Kidney (tissue), 14 donors: ENCODE data around the gene CENPU. TPM values are rescaled to one million over a fixed set of nuclear protein-coding genes. Genes with fewer than 3 reads are reported as not detected.

Experiments used
- DNase-seq, 5 donors: peaks; one replicate each; pipeline ENCODE4 v3.0.0-alpha.2; 2013 to 2020
- FAIRE-seq: peaks from 2 replicates; lab custom pipeline; 2012; peaks lifted over from hg19 to GRCh38; lab: Jason Lieb, UNC
- H3K27ac ChIP-seq, 2 donors: one replicate each; pipeline ENCODE4 v1.7.0; 2013; ENCODE audit warnings: low read depth in 2 of 2, low read length in 2 of 2, inconsistent platforms in 1 of 2
- H3K27me3 ChIP-seq: one replicate; pipeline ENCODE4 v1.7.1; 2013; ENCODE audit warnings: low read length, inconsistent platforms; ENCODE audit not compliant: control insufficient read depth, insufficient read depth
- H3K36me3 ChIP-seq, 3 donors: one replicate each; pipeline versions ENCODE4 v1.7.0 to v1.7.1; 2013; ENCODE audit warnings: low read length in 3 of 3, control low read depth in 1 of 3, inconsistent platforms in 1 of 3; ENCODE audit not compliant: insufficient read depth in 3 of 3, control insufficient read depth in 2 of 3
- H3K4me1 ChIP-seq, 3 donors: one replicate each; pipeline versions ENCODE4 v1.7.0 to v1.7.1; 2013; ENCODE audit warnings: low read length in 3 of 3, inconsistent platforms in 1 of 3, low read depth in 1 of 3; ENCODE audit not compliant: control insufficient read depth in 2 of 3, insufficient read depth in 2 of 3
- H3K4me3 ChIP-seq, 3 donors: one replicate each; pipeline versions ENCODE4 v1.7.0 to v1.8.1; 2013; ENCODE audit warnings: low read length in 3 of 3, control low read depth in 1 of 3, inconsistent platforms in 1 of 3
- H3K9ac ChIP-seq, 3 donors: one replicate each; pipeline versions ENCODE4 v1.7.0 to v1.7.1; 2013; ENCODE audit warnings: low read length in 3 of 3, control low read depth in 1 of 3, inconsistent platforms in 1 of 3
- H3K9me3 ChIP-seq, 3 donors: one replicate each; pipeline versions ENCODE4 v1.7.0 to v1.7.1; 2013; ENCODE audit warnings: low read length in 3 of 3, control low read depth in 1 of 3, inconsistent platforms in 1 of 3; ENCODE audit not compliant: control insufficient read depth in 2 of 3, insufficient read depth in 1 of 3
- intact Hi-C: fragments of 100-400 bp; cut with DNase I; formaldehyde crosslinking; loops from one replicate; pipeline ENCODE4 v1.11.1; 2022
- polyA plus RNA-seq: library from polyadenylated mRNA; stranded (reverse); fragments of 350-450 nt; fragmentation: Illumina TruSeq; extraction: RNeasy Lipid Tissue Mini Kit (QIAGEN cat#74804); gene quantifications from one replicate; pipeline ENCODE4 v1.2.3, GENCODE V29; 2014; ENCODE audit warnings: low read depth, low replicate concordance; ENCODE audit not compliant: insufficient read depth
- total RNA-seq: library from RNA; stranded (reverse); fragmentation: NEBNext Ultra II Directional; extraction: Animal tissue kit (Norgen Biotek cat#: 25700); gene quantifications from one replicate; pipeline ENCODE4 v1.2.1, GENCODE V29; 2021
- TF ChIP-seq, protein P1 (sequence below): IDR thresholded peaks from 3 replicates; pipeline ENCODE4 v1.5.1; 2012; ENCODE audit warnings: mild to moderate bottlenecking, moderate library complexity, borderline replicate concordance; ENCODE audit not compliant: insufficient read depth; ENCODE audit errors: extremely low read depth
- donor health status: control.
- donor health status: control.
- donor health status: control.
- donor health status: control.
- donor health status: control.
- donor health status: DM: yes; HTN: yes; CAD: no.
- donor health status: Normal renal cell carcinoma (clear cell type).

CENPU gene
- total and polyA plus RNA-seq, 2 donors from 2014 or later = 2.2 to 2.5 TPM

DNA sequence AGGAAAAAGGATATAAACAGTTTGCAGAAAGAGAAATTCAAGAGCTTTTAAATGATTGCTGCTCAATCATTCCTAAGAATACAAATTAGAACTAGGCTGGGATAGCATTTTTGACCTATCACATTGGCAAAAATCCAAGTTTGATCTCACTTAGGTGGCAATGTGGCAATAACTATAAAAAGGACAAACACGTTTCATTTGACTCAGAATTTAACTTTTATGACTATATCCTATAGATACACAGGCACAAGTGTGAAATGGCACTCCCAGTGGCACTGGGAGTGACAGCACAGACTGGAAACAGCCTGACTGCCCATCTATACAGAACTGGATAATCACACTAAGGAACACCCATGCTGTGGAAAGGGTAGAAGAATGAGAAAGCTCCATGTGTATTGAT lies 11.1 kb downstream of the CENPU start:
- intact Hi-C loops = no loop called here
- H3K9me3 ChIP-seq = no peaks in the 10 kb centered on the region
- FAIRE-seq (no peak), DNase-seq (no peak)
- no peak overlapping the region for H3K27ac ChIP-seq
- H3K4me1 ChIP-seq = no peaks in the 10 kb centered on the region
- no peak overlapping the region for H3K9ac ChIP-seq
- TF ChIP-seq, protein P1, sequence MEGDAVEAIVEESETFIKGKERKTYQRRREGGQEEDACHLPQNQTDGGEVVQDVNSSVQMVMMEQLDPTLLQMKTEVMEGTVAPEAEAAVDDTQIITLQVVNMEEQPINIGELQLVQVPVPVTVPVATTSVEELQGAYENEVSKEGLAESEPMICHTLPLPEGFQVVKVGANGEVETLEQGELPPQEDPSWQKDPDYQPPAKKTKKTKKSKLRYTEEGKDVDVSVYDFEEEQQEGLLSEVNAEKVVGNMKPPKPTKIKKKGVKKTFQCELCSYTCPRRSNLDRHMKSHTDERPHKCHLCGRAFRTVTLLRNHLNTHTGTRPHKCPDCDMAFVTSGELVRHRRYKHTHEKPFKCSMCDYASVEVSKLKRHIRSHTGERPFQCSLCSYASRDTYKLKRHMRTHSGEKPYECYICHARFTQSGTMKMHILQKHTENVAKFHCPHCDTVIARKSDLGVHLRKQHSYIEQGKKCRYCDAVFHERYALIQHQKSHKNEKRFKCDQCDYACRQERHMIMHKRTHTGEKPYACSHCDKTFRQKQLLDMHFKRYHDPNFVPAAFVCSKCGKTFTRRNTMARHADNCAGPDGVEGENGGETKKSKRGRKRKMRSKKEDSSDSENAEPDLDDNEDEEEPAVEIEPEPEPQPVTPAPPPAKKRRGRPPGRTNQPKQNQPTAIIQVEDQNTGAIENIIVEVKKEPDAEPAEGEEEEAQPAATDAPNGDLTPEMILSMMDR = no peak
- no peaks in the 10 kb centered on the region for H3K27me3 ChIP-seq
- H3K36me3 ChIP-seq = peaks cover 0 to 3% (median 0%) of the 10 kb centered on the region in 3 donors
- H3K4me3 ChIP-seq = no peak overlapping the region

DNA sequence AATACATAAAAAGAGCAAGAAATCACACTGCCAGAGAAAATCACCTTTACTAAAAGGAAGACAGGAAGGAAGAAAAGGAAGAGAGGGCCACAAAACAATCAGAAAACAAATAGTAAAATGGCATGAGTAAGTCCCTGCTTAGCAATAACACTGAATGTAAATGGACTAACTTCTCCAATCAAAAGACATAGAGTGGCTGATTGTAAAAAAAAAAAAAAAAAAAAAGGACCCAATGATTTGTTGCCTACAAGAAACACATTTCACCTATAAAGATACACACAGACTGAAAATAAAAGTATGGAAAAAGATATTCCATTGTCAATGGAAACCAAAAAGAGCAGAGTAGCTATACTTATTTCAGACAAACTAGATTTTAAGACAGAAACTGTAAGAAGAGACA lies 12.6 kb downstream of the CENPU start:
- intact Hi-C loops = no loop called here
- no peak for FAIRE-seq

DNA sequence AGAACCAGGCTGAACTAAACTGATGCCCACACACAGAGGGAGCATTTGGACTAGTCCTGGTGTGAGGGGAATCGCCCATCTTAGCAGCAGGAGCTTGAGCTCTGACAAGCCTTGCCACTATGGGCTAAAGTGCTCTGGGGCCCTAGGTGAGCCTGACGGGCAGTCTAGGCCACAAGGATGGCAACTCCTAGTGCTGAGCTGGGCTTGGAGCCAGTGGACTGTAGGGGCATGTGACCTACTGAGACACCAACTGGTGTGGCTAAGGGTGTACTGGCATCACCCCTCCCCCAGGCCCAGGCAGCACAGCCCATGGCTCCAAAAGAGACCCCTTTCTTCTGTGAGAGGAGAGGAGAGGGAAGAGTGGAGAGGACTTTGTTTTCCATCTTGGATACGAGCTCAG lies 14.5 kb downstream of the CENPU start:
- Histone ChIP-seq H3K4me1 (no peaks in the 10 kb centered on the region), H3K27ac (no peak overlapping the region), H3K9me3 (no peaks in the 10 kb centered on the region), H3K36me3 (peaks cover 0 to 3% (median 0%) of the 10 kb centered on the region in 3 donors), H3K27me3 (no peaks in the 10 kb centered on the region), H3K4me3 (no peak overlapping the region), H3K9ac (no peak overlapping the region)
- intact Hi-C loops = no loop called here
- TF ChIP-seq, protein P1 = no peak
- DNase-seq = no peak
- FAIRE-seq = no peak

More for the DNA sequence above, 12.6 kb downstream of the CENPU start:
- DNase-seq = no peak
- TF ChIP-seq, protein P1 = no peak
- H3K36me3 ChIP-seq = peaks cover 0 to 3% (median 0%) of the 10 kb centered on the region in 3 donors
- H3K4me3 ChIP-seq = no peak overlapping the region
- no peak overlapping the region for H3K9ac ChIP-seq
- H3K27ac ChIP-seq = no peak overlapping the region
- no peaks in the 10 kb centered on the region for H3K27me3 ChIP-seq
- no peaks in the 10 kb centered on the region for H3K9me3 ChIP-seq
- no peaks in the 10 kb centered on the region for H3K4me1 ChIP-seq

DNA sequence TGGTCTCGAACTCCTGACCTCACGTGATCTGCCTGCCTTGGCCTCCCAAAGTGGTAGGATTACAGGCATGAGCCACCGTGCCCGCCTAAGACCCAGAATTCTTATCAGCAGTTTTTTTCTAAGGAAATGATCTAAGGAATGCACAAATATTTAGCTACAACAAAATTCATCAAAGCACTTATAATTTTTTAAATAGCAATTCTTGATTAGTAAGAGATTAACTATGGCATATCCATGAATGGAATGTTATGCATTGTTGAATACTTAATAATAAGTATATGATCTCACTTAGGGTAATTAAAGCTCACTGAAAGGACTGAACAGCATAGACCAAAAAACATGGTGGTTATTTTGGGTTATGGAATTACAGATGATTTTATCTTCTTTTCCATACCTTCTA lies 18.4 kb downstream of the CENPU start:
- Histone ChIP-seq H3K36me3 (peaks cover 0 to 3% (median 0%) of the 10 kb centered on the region in 3 donors), H3K9me3 (no peaks in the 10 kb centered on the region), H3K4me3 (no peak overlapping the region), H3K27me3 (no peaks in the 10 kb centered on the region), H3K4me1 (no peaks in the 10 kb centered on the region), H3K27ac (no peak overlapping the region), H3K9ac (no peak overlapping the region)
- no peak for FAIRE-seq
- intact Hi-C loops = no loop called here
- no peak for DNase-seq
- TF ChIP-seq, protein P1 = no peak
